Liver (tissue), 3 donors: ENCODE results near the gene AKT2.

Source experiments
- GABPA ChIP-seq, 2 donors: IDR thresholded peaks in 1 of 2; conservative IDR thresholded peaks in 1 of 2; 2 replicates each; pipeline ENCODE4 v1.6.1; 2016; ENCODE audit warnings: antibody characterized with exemption in 2 of 2, mild to moderate bottlenecking in 1 of 2, moderate library complexity in 1 of 2
- TF ChIP-seq, protein P1 (sequence below): fragments of 150-350 bp; IDR thresholded peaks from 2 replicates; pipeline ENCODE4 v1.5.1; 2017; ENCODE audit warnings: improper control_type of control experiment, low read depth, low read length; ENCODE audit not compliant: missing input control
- donor health status: healthy.
- donor health status: healthy.

GRCh38 chr19:40247735-40248262 lies 37.3 kb downstream of the AKT2 start:
- TF ChIP-seq, protein P1, sequence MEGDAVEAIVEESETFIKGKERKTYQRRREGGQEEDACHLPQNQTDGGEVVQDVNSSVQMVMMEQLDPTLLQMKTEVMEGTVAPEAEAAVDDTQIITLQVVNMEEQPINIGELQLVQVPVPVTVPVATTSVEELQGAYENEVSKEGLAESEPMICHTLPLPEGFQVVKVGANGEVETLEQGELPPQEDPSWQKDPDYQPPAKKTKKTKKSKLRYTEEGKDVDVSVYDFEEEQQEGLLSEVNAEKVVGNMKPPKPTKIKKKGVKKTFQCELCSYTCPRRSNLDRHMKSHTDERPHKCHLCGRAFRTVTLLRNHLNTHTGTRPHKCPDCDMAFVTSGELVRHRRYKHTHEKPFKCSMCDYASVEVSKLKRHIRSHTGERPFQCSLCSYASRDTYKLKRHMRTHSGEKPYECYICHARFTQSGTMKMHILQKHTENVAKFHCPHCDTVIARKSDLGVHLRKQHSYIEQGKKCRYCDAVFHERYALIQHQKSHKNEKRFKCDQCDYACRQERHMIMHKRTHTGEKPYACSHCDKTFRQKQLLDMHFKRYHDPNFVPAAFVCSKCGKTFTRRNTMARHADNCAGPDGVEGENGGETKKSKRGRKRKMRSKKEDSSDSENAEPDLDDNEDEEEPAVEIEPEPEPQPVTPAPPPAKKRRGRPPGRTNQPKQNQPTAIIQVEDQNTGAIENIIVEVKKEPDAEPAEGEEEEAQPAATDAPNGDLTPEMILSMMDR = no peak
- TF ChIP-seq GABPA (IDR thresholded peaks at IDR 0.05 in 1 of 2, conservative IDR thresholded peaks at IDR 0.05 in 1 of 2) = no peak
